IPS-18c (cell line): ENCODE data around the gene UBXN7.
A peak's percentile ranks its signal among the peaks of the same experiment; 100 is the strongest.
"Not testable (repeated sequence)": the region's sequence is repeated elsewhere in the genome, so short reads cannot be mapped to it uniquely, and the experiment has no call there.

Experiments used
- H3K4me3 ChIP-seq: 2 replicates; pipeline ENCODE4 v1.7.0; 2013; ENCODE audit warnings: low read depth, mild to moderate bottlenecking, low read length, moderate library complexity; ENCODE audit not compliant: insufficient read depth
- H3K9me3 ChIP-seq: one replicate; pipeline ENCODE4 v1.6.1; 2013; ENCODE audit warnings: mild to moderate bottlenecking, low read length, moderate library complexity; ENCODE audit not compliant: control insufficient read depth, insufficient read depth

UBXN7 gene

DNA sequence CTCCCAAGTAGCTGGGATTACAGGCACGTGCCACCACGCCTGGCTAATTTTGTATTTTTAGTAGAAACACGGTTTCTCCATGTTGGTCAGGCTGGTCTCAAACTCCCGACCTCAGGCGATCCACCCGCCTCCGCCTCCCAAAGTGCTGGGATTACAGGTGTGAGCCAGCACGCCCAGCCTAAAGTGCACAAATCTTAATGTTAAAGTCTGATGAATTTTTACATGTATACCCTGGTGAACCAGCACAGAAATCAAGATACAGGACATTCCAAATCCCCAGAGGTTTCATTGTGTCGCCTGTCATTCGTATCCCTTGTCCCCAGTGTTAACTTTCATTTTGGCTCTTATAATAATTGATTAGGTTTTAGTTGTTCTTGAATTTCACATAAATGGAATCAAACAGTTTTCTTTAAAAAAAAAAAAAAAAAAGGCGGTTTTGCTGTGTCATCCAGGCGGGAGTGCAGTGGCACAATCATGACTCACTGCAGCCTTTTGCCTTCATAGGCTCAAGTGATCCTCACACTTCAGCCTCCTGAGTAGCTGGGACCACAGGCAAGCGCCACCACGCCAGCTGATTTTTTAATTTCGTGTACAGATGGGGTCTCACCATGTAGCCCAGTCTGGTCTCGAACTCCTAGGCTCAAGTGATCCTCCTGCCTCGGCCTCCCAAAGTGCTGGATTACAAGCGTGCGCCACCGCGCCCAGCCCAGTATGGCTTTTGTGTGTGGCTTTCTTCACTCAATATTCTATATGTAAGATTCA lies 92.6 kb downstream of the UBXN7 start:
- no peaks in the 10 kb centered on the region for H3K9me3 ChIP-seq
- no peak overlapping the region for H3K4me3 ChIP-seq

DNA sequence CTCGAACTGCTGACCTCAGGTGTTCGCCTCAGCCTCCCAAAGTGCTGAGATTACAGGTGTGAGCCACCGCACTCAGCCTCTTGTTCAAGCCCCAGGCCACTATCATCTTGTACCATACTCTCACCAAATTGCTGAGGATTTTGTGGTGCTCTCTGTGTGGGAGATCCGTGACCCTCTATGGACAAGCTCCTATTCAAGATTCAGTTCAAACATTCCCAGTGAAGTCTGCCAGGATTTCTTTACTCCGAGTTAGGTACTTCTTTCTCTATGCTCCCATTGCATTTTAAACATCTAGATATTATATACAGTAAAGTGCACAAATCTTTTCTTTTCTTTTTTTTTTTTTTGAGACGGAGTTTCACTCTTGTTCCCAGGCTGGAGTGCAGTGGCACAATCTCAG lies 93.2 kb downstream of the UBXN7 start:
- H3K4me3 ChIP-seq = no peak overlapping the region

DNA sequence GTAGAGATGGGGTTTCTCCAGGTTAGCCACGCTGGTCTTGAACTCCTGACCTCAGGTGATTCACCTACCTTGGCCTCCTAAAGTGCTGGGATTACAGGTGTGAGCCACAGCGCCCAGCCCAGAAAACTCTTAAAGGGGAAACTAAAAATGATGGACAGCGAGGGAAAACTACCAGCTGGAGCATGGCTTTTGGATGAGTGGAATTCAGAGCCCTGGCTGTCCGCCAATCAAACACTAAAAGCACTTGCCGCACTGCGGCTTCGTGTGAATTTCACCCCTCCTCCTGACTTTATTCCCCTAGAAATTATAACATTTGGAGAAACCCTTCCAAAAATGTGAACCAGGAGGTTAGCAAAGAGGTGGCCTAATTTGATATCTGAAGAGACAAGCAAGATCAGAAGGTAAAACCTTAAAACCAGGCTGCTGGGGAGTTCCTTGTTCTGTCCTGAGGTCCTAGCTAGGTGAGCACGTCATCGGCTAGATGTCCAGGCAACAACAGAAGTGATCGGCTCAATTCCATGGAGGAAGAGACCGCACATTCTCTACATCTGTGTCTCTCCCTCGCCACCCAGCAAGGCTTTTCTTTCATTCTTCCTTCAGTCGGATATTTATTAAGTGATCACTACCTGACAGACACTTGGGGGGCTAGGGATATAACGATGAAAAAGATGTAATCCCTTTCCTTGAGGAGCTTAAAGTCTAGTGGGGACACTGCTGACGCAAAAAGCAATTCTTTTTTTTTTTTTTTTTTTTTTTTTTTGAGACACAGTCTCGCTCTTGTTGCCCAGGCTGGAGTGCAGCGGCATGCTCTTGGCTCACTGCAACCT lies 95.7 kb downstream of the UBXN7 start:
- Histone ChIP-seq H3K4me3 (no peak overlapping the region), H3K9me3 (no peaks in the 10 kb centered on the region)

More for the DNA sequence above, 93.2 kb downstream of the UBXN7 start:
- no peaks in the 10 kb centered on the region for H3K9me3 ChIP-seq

DNA sequence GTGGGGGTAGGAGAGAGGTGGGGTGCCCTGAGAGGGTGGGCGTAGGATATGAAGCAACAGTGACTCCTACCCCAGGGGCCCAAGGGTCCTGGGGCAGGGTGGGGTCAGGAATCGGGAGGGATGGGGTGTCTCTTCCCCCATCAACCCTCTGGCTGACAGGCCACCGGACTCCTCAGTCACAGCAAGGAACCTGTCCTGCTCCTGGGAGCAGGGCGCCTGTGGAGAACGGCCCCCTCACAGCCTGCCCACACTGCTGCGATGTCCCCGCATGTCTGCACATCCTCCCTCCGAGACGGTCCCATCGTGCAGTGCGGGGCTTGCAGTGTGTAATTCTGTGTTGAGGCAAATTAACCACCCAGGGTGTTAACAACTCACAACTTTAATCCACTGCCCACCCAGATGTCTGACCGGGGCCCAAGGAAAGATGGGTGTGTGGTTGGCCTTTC lies 96.7 kb downstream of the UBXN7 start:
- no peak overlapping the region for H3K4me3 ChIP-seq
- no peaks in the 10 kb centered on the region for H3K9me3 ChIP-seq

DNA sequence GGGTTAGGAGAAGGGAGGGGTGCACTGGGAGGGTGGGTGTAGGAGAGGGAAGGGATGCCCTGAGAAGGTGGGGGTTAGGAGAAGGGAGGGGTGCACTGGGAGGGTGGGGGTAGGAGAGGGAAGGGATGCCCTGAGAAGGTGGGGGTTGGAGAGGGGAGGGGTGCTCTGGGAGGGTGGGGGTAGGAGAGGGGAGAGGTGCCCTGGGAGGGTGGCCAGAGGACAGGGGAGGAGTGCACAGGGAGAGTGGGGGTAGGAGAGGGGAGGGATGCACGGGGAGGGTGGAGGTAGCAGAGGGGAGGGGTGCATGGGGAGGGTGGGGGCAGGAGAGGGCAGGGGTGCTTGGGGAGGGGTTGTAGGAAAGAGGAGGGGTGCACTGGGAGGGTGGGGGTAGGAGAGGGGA lies 97.2 kb downstream of the UBXN7 start:
- H3K4me3 ChIP-seq = no peak overlapping the region
- H3K9me3 ChIP-seq = no peaks in the 10 kb centered on the region

DNA sequence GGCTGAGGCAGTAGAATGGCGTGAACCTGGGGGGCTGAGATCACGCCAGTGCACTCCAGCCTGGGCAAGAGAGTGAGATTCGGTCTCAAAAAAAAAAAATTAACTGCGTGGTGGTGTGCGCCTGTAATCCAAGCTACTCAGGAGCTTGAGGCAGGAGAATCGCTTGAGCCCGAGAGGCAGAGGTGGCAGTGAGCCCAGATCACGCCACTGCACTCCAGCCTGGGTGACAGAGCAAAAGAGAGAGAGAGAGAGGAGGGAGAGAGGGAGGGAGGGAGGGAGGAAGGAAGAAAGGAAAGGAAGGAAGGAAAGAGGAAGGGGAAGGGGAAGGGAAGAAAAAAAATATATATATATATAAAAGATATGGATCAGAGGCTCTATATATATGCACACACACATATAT lies 100.1 kb downstream of the UBXN7 start:
- Histone ChIP-seq H3K9me3 (no peaks in the 10 kb centered on the region), H3K4me3 (no peak overlapping the region)

DNA sequence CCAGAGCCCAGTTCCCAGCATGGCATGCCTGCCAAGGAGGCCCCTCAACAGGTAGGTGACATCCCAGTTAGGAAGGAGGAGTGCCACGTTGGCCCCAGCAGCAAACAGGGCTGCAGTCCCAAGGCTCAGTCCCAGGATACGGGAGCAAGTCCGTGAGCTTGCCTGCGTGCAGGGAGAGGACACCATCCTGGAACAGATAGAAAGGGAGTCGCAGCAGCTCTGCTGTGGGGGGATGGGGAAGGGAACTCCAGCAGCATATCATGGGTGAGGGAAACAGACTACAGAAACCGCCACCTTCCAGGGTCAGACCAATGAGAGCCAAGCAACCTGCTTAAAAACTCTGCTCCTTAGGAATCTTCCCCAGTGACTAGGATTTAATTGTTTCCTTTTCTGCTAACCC lies 104.8 kb downstream of the UBXN7 start:
- H3K4me3 ChIP-seq = no peak overlapping the region
- H3K9me3 ChIP-seq = no peaks in the 10 kb centered on the region

DNA sequence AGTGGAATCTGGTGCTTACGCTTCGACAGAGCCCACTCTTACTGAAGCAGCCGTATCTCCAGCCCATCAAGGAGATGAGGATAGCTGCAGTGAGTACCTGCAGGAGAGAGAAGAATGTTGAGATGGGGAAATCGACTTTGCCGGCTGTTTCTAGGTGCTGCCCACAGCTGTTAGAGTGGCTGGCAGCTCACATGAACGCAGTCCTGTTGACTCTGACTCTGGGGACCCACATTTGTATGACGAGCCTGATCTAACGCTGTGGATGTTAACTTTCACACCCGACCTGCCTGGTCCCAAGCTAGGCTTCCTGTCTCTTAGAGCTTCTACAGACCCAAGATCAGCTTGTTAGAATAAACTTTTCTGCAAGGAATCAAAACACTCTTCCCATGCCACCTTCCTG lies 105.3 kb downstream of the UBXN7 start:
- H3K9me3 ChIP-seq = no peaks in the 10 kb centered on the region
- no peak overlapping the region for H3K4me3 ChIP-seq

DNA sequence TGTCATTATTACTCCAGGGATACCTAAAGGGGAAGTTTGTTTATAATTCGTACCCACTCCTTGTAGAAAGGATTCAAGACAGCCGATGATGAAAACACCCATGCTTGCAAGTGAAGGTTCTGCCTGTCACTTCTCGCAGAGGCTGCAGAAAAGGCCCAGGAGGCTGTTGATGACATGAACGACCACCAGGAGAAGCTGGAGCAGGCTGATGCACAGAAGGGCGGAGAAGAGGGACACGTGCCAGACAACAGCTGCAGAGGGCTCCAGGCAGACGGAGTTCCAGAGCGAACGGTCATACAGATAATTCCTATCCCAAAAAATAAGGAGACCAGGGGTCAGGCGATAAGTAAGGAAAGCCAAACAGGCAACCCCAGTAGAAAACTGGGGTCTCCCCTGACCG lies 108.5 kb downstream of the UBXN7 start:
- H3K4me3 ChIP-seq = no peak overlapping the region
- no peaks in the 10 kb centered on the region for H3K9me3 ChIP-seq

DNA sequence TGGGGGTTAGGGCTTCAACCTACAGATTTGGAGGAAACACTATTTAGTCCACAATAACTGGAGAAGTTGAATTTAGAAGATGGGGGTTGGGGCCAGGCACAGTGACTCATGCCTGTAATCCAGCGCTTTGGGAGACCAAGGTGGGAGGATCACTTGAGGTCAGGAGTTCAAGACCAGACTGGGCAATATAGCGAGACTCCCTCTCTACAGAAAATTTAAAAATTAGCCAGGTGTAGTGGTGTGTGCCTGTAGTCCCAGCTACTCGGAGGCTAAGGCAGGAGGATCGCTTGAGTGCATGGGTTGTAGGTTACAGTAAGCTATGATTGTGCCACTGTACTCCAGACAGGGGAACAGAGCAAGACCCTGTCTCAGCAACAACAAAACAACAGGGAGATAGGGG lies 109.2 kb downstream of the UBXN7 start:
- Histone ChIP-seq H3K9me3 (no peaks in the 10 kb centered on the region), H3K4me3 (no peak overlapping the region)

DNA sequence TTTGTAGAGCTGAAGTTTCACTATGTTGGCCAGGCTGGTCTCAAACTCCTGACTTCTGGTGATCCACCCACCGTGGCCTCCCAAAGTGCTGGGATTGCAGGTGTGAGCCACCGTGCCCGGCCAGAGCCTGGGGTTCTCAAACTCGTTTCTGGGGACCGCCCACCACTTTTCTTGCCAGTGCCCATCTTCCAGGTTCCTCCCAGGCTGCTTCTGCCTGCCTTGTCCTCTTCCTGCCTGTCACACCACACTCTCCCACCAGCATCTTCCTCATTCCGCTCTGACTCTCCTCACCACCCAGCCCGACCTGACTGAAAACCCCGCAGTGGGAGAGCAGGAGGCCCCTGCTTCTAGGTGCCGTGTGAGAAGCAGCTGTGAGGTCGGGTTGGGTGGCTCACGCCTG lies 111.1 kb downstream of the UBXN7 start:
- no peak overlapping the region for H3K4me3 ChIP-seq
- H3K9me3 ChIP-seq = no peaks in the 10 kb centered on the region

DNA sequence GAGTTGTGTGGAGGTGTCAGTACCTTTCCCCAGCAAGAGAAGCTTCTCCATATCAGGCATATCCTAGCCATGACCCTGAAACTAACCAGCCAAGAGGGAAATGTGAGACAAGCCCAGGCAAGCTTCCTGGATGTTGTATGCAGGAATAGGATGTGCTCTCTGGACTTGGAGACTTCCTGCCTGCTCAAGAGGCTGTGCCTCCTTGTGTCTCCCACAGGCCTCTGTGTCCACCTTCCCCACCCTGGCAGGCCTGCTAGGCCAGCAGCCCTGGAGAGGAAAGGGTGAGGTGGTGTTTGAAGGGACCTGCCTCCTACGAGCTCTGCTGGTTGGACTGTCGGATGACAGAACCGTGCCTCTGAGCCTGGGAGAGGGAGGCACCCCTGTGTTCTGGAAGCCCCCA lies 112.1 kb downstream of the UBXN7 start:
- H3K4me3 ChIP-seq = no peak overlapping the region
- H3K9me3 ChIP-seq = no peaks in the 10 kb centered on the region

DNA sequence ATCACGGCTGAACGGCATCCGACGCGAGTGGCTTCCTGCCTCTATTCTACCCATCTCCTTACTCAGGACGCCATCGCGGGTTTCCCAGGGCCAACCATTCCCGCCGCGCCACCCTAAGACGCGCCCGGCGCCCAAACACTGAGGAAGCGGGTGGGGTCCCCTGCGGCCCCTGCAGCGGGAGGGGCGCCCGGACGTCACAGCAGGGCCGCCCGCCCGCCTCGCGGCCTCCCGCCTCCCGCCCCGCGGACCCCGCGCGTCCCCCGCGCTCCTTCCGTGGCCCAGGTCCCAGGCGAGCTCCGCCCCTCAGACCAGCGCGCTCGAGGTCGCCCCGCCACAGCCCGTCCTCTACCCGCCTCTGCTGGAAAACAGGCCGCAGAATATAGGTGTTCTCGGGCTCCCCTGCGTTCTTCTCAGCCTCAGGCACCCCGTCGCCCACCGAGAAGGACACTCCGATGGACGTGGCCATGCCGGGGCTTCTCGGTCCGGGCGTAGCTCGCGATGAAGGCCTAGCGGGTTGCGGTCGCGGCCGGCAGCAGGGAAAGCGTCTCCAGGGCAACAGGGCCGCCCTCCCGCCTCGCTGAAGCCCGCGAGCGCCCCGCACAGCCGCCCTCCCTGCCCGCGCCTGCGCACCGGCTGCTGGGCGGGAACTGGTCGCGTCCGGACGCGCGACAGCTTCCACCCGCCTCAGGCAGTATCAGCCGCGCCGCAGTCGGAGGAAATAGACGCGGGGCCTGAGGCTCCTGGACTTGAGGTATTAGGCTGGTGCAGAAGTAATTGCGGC lies 114.3 kb downstream of the UBXN7 start, which contains the start of gene DYNLT2B:
TSS of gene DYNLT2B (minus strand) at position 554 of the 781 bp plus-strand sequence. CDS start at position 466, 88 bp downstream.
- peak within 1 kb of the TSS; percentile 90 for H3K4me3 ChIP-seq

DNA sequence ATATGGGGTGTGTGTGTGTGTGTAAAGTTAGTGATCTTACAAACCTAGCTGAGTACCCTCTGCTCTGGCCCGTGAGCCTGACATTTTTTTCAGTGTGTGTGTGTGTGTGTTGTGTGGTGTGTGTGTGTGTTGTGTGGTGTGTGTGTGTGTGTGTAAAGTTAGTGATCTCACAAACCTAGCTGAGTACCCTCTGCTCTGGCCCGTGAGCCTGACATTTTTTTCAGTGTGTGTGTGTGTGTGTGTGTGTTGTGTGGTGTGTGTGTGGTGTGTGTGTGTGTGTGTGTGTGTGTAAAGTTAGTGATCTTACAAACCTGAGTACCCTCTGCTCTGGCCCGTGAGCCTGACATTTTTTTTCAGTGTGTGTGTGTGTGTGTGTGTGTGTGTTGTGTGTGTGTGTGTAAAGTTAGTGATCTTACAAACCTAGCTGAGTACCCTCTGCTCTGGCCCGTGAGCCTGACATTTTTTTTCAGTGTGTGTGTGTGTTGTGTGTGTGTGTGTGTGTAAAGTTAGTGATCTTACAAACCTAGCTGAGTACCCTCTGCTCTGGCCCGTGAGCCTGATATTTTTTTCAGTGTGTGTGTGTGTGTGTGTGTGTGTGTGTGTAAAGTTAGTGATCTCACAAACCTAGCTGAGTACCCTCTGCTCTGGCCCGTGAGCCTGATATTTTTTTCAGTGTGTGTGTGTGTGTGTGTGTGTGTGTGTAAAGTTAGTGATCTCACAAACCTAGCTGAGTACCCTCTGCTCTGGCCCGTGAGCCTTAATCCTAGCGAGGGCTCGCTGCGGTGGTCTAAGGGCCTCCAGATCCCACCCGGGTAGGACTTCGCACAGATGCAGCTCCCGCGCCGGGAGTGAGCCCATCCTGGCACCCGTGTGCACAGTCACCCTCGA lies 115.2 kb downstream of the UBXN7 start:
- peak overlapping the region; percentile 90 for H3K4me3 ChIP-seq
- not testable (repeated sequence) for H3K9me3 ChIP-seq

More for the DNA sequence above, 114.3 kb downstream of the UBXN7 start, which contains the start of gene DYNLT2B:
- no peaks in the 10 kb centered on the region for H3K9me3 ChIP-seq

DNA sequence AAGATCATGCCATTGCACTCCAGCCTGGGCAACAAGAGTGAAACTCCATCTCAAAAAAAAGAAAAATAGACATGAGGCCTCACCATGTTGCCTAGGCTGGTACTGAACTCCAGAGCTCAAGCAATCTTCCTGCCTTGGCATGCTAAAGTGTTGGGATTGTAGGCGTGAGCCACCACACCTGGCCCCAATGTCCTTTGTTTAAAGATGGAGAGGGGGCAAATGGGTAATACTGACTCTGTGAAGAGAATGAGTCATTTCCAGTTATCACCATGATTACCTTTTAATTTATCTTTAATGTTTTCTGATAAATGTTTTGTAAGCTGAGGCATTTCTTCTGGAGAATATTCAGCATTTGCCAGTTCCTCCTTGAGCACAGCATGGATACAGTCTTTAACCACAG lies 116.4 kb downstream of the UBXN7 start:
- no peaks in the 10 kb centered on the region for H3K9me3 ChIP-seq
- no peak overlapping the region for H3K4me3 ChIP-seq

DNA sequence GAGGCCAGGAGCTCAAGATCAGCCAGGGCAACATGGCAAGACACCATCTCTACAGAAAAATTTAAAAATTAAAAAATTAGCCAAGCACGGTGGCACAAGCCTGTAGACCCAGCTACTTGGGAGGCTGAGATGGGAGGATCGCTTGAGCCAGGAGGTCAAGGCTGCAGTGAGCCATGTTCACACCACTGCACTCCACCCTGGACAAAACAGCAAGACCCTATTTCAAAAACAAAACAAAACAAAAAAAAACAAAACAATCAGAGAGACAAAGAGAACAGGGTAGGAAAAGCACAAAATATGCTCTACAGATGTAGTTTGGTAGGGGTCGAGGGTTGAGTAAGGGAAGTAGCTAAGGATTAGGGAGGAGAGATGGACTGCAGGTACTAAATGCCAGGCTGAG lies 117.6 kb downstream of the UBXN7 start:
- no peaks in the 10 kb centered on the region for H3K9me3 ChIP-seq
- H3K4me3 ChIP-seq = no peak overlapping the region

DNA sequence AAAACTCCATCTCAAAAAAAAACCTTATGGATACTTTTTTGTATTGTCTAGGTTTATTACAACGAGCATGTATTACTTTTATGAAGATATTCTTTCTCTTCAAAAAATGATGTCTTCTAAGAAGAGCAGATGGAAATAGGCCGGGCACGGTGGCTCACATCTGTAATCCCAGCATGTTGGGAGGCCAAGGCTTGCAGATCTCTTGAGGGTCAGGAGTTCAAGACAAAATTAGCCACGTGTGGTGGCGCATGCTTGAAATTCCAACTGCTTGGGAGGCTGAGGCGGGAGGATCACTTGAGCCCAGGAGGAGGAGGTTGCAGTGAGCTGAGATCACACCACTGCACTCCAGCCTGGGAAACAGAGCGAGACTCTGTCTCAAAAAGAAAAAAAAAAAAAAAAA lies 118.1 kb downstream of the UBXN7 start:
- H3K9me3 ChIP-seq, H3K4me3 ChIP-seq: not testable (repeated sequence)
